Activated CD8-positive, alpha-beta memory T cell treated with anti-CD3 and anti-CD28 coated beads for 1 hour (primary cell): ENCODE data around the gene PTER.

Experiments
- DNase-seq, 2 donors: peaks; one replicate each; pipeline ENCODE4 v3.0.0-alpha.2; 2020; ENCODE audit warnings: low read depth in 1 of 2; ENCODE audit errors: extremely low read depth in 1 of 2

Gene PTER

GRCh38 chr10:16466001-16466400, 29.2 kb downstream of the PTER start:
- DNase-seq = no peak

GRCh38 chr10:16470747-16471146, 33.9 kb downstream of the PTER start:
- no peak for DNase-seq

GRCh38 chr10:16472828-16473227, 36.0 kb downstream of the PTER start:
- DNase-seq = no peak

GRCh38 chr10:16477757-16478156, 40.9 kb downstream of the PTER start:
- DNase-seq = no peak

GRCh38 chr10:16478801-16479200, 42.0 kb downstream of the PTER start:
- DNase-seq = no peak

- DNase-seq = no peak
Measured at GRCh38 chr10:16481052-16481728, 44.4 kb downstream of the PTER start.

GRCh38 chr10:16483241-16483917, 46.6 kb downstream of the PTER start:
- DNase-seq = no peak

- DNase-seq = no peak
Measured at GRCh38 chr10:16490511-16490910, 53.7 kb downstream of the PTER start.

- no peak for DNase-seq
Measured at GRCh38 chr10:16491933-16492332, 55.1 kb downstream of the PTER start.

GRCh38 chr10:16493884-16494536, 57.2 kb downstream of the PTER start:
- DNase-seq = no peak

GRCh38 chr10:16497911-16498310, 61.1 kb downstream of the PTER start:
- no peak for DNase-seq

- DNase-seq = no peak
Measured at GRCh38 chr10:16505161-16505560, 68.4 kb downstream of the PTER start.

- DNase-seq = no peak
Measured at GRCh38 chr10:16509996-16510395, 73.2 kb downstream of the PTER start.

GRCh38 chr10:16510843-16511242, 74.0 kb downstream of the PTER start:
- no peak for DNase-seq

- DNase-seq = no peak
Measured at GRCh38 chr10:16518822-16519221, 82.0 kb downstream of the PTER start.

- no peak for DNase-seq
Measured at GRCh38 chr10:16519250-16519907, 82.6 kb downstream of the PTER start.

- DNase-seq = no peak
Measured at GRCh38 chr10:16519908-16520861, 83.4 kb downstream of the PTER start.

GRCh38 chr10:16520900-16521299, 84.1 kb downstream of the PTER start:
- DNase-seq = no peak

GRCh38 chr10:16521311-16522016, 84.7 kb downstream of the PTER start, which contains the start of gene C1QL3:
Gene C1QL3, minus strand, starts transcription at chr10:16521879. Its CDS starts 814 bp downstream, at chr10:16521065.
- DNase-seq = no peak

GRCh38 chr10:16527452-16527851, 90.6 kb downstream of the PTER start:
- no peak for DNase-seq
